Inflammatory macrophage (primary cell): Measurements from ENCODE around the gene LIPC.

Source experiments
- DNase-seq, 2 donors: peaks; one replicate each; pipeline ENCODE4 v3.0.0-alpha.2; 2020 to 2022
- total RNA-seq, 18 experiments: gene quantifications; one replicate each; lab custom pipeline; 2026; ENCODE audit warnings: mixed read lengths in 6 of 18, inconsistent platforms in 2 of 18; lab: John Stamatoyannopoulos, UW

LIPC gene
- total RNA-seq, result 0 to 0.57 (median 0.08) reads per million in 18 experiments

DNA sequence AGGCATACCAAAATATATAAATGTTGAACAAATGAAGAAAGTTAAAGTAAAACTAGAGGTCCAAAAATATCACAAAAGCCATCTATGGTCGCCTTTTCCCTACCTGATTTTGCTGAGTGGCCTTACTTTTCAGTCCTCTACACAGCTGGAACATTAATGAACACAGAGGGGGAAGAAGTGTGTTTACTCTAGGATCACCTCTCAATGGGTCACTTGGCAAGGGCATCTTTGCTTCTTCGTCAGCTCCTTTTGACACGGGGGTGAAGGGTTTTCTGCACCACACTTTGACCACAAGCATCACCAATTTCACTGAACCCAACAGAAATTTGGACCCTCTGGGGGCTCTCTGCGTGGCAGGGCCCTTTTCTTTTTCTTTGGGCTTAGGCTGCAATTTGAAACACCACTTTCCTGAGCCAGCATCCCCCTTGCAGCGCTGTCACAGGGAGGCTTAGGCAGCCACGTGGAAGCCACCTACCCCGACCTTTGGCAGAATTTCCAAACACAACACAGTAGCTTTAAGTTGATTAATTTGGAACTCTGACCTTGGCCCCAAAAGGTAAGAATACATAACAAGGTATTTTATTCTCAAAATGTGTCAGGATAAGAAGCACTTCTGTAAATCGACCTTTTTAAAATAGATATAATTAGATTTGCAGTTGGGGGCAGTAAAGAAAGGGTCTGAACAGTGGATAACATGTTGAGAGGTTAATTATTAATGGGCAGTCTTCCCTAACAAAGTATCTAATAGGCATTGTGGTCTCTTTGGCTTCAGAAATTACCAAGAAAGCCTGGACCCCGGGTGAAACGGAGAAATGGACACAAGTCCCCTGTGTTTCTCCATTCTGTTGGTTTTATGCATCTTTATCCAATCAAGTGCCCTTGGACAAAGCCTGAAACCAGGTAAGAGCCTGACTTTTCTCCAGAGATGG is at the start of gene LIPC:
Gene LIPC (plus strand): TSS at position 771 of the 929 bp plus-strand sequence. CDS start 42 bp downstream, at position 813.
- DNase-seq, result no peak

DNA sequence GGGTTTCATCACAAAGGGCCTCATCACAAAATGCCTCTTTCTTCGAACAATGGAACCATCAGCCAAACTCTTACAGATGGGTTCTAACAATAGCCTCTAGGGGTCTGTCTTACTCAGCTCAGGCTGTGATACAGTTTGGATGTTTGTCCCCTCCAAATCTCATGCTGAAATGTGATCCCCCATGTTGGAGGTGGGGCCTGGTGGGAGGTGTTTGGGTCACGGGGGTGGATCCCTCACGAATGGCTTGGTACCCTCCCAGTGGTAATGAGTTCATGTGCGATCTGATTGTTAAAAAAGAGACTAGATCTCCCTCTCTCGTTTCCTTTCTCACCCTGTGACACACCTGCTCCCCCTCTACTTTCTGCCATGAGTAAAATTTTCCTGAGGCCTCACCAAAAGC is 47.9 kb upstream of the LIPC start:
- DNase-seq, result no peak

DNA sequence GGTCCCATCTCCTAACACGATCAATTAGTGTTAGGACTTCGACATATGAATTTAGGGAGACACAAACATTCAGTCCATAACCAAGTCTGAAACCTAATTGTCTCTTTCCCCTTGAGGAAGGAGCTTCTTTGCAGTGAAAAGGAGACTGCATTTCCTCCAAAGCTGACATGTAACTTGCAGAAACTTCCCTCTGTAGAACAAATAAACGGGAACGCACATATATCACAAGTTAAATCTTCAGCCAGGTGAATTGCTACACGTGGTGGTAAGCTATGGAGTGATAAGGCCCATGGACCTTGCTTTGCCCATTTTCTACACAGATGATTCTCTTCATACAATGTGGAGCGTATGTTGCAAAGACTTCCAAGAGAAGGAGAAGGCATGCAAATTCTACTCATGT is 47.1 kb upstream of the LIPC start:
- no peak for DNase-seq

- DNase-seq, result no peak
Observed at GRCh38 chr15:58386081-58386480, 45.7 kb upstream of the LIPC start.

DNA sequence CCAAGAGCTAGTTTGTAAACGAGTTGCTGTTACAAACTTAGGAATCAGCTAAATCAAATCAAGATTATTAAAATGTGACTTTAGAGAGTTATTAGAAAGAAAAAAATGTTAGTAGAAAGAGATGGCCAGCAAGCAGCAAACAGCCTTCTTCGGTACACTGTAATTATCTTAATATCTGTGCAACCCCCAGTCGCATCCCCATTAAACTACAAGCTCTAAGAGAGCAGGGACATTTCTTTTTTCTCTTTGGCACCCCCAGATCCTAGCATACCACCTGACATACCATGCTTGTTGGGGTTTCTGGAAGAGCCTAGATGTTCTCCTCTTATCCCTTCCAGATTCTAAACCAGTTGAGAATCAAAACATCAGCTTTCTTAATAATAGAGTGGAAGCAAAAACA is 45.1 kb upstream of the LIPC start:
- no peak for DNase-seq

DNA sequence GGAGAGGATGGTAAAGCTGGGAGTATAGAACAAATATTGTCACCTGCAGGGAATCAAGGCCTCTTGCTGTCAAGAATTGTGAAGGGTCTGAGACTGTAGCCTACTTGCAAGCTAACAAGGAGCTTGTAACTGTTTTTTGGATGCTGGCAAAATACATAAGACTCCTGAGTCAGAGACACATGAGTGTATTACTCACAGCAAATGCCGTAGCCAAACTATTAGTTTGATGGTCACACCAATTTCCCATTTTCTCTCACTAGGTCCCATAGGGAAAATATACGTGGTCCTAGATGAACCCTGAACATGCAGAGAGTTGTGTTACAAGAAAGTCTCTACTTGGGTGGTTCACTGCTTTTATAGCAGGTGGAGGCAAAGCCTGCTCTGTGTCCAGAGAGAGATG is 44.7 kb upstream of the LIPC start:
- peak; percentile 68 to 82 for DNase-seq

DNA sequence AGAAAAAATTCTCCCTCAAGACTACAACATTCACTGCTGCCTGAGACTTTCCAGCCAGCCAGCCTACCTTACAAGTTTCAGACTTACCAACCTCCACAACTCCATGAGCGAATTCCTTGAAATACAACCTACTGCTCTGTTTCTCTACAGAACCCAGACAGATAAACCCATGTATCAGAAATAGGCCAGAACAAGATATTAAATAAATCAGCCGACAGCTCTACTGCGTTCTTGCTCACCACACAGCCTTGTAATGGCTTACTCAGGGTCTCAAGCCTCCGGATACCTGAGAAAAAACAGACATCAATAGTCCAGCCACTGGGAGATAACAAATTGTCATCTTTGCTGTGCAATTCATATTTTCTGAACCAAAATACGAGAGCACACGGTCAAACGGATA is 43.6 kb upstream of the LIPC start:
- DNase-seq, result no peak

DNA sequence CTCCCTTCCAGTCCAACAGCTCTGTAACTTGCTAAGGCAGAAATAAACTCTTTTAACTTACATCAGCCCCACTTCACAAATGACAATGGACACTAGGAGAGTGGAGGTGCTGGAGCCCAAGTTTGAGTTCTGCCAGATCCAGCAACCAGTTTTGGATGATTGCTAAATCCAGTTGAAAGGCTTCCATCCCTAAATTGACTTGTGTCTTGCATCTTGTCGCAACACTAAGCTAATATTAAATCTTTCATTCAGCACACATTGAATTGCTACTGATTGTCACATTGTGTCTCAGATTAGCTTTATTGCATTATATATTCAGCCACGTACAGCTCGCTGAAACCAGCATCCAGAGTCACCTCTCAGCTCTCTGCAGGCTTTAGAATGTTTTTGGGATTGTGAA is 41.7 kb upstream of the LIPC start:
- DNase-seq, result no peak

DNA sequence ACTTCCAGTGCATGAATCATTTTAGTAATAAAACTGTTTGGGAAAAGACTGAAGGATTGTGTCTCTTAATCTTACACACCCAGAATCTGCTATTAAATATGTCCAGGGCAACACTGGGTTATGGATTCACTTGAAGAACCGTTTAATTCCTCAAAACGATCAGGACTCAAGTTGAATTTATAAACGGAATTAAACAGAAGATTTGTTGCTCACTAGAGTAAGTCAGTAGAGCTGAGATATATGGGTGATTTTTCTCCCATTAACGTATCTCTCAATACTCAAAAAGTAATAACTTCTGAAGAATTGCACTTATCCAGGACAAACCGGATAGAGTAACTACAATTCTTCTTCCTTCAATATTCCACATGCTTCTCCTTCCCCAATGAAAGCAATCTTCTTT is 41.1 kb upstream of the LIPC start:
- DNase-seq, result no peak

GRCh38 chr15:58391088-58391487 is 40.7 kb upstream of the LIPC start:
- DNase-seq, result no peak

GRCh38 chr15:58392141-58392540 is 39.6 kb upstream of the LIPC start:
- DNase-seq, result no peak

DNA sequence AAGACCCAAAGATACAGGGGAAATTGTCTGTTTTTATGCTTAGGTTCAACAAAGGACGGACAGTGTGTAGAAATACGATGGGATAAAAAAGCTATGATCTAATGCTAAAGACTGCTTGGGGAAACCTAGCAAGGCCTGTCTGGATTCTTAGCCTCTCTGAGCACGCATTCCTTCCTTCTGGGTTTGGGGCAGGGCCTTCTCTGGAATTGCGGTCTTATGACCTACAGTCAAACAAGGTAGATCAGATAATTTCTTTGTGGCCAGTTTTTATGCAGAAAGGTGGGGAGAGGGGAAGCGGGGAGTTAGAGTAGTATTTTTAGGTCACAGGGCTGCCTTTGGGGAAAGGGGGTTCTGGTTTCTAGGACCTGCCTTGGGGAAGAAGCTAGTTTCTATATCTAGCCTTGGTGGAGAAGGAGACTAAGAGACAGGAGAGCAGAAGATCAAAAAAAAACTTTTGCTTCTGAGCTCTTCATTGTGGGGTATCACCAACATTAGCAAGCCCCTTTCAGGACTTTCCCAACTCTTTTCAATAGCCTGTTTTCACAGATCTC is 39.1 kb upstream of the LIPC start:
- no peak for DNase-seq

GRCh38 chr15:58393241-58393662 is 38.5 kb upstream of the LIPC start:
- DNase-seq, result peak in 1 of 2 donors; percentile 29

GRCh38 chr15:58396181-58396580 is 35.6 kb upstream of the LIPC start:
- no peak for DNase-seq

DNA sequence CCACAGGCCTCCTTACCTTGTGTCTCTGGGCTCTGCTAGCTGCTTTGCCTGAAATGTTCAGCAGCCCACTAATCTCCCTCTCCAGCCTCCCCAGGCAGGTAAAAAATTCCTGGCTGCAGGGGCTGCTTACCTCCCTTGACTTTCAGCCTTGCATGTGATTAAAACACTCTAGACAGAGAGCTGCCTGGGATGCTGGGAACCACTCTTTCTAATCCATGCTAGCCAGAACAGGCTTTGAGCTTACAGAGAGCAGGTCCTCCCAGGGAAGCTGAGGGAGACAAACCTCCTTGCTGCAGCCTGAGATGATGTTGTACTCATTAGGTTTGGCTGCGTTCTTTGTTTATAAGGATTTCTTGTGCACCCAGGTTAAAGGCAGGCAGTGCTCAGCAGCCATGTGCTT is 33.7 kb upstream of the LIPC start:
- no peak for DNase-seq

DNA sequence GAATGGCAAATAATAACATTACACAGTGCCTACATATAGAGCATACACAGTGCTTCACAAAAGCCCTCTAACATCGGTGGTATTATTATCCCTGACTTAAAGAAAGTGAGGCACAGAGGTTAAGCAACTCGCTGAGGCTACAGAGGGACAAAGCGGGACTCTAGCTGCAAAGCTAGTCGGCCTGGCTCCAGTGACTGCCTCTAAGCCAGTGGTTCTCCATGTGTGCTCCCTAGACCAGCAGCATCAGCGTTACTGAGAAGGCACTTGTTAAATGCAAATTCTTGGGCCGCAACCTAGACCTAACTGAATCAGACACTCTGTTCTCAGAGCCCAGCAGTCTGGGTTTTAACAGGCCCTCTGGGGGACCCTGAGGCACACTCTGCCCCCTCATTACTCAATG is 33.1 kb upstream of the LIPC start:
- no peak for DNase-seq

GRCh38 chr15:58399739-58400138 is 32.1 kb upstream of the LIPC start:
- no peak for DNase-seq

DNA sequence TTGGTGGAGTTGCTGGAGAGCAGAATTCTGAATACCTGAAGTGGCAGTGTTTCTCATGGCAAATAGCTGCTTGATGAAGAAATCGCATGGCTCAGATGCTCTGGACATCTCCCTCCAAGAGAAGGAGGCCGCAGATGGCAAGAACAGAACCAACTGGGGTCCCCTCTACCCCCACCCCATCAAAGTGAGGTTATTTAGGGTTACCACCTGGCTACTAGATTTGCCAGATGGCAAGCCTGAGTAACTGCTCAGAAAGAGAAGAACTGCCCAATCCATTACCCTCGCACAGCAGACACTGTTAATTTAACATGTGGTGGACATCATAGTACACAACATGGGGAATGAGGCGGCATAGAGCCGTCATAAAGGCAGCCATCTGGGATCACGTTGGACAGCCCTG is 30.5 kb upstream of the LIPC start:
- no peak for DNase-seq

DNA sequence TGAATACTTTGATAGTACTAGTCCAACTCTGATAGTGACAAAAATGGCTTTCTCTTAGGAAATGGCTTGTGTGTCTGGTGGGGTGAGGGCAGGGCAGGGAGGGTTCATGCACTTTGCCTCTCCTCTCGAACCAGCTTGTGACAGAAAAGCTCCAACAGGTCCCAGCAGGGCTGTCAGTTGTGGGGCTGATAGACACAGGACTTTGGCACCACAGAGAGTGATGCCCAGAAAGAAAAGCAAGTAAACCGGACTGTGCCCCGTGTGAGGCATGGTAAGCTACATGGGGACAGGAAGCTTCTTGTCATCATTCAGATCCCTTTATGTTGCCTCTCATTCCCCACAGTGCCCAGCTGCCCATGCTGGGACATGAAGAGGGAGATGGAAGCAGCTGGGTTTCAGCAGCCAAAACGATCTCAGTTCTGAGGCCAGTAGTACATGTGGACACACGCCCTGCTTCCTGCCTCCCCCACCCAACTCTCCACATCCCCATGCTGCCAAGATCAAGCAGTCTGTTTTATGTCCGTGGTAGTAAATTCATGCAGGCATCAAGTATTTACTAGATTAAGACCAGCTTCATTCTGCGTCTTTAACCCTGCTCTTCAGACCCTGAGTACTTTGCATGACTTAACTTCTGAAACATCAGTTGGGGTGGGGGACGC is 29.7 kb upstream of the LIPC start:
- DNase-seq, result no peak

DNA sequence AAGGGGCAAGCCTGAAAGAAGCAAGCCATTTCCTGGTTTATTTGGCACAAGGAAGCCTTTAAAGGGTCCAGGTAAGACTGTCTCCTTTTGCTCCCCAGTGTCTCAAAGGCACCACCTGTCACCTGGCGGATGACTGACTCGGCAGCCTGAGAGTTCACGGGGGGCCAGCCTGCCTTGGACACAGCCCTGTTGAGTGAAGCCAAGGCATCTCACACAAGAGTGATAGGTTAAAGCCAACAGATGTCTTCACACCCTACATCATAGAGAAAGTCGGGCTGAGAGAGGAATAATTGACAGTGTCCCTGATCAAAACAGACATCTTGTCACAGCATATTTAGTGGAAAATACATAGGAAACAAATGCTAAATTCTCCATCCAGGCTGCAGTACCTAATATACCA is 28.2 kb upstream of the LIPC start:
- no peak for DNase-seq

DNA sequence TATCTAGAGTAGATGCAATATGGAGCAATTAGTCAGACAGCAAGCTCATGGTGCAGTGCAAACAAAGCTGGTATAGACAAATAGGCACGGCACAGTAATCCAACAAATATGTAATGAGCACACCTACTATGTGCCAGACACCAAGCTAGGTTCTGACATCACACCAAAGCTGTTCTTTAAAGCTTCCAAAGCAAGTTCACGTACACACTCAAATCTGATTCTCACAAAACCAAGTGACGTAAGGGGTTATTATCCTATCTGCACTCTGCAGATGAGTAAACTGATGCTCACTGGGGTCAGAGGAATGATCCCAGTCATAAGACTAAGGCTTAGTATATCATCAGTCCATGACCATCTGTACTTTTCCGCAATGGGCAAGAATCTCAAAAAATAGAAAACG is 27.8 kb upstream of the LIPC start:
- DNase-seq, result no peak

GRCh38 chr15:58404722-58405121 is 27.1 kb upstream of the LIPC start:
- DNase-seq, result no peak

DNA sequence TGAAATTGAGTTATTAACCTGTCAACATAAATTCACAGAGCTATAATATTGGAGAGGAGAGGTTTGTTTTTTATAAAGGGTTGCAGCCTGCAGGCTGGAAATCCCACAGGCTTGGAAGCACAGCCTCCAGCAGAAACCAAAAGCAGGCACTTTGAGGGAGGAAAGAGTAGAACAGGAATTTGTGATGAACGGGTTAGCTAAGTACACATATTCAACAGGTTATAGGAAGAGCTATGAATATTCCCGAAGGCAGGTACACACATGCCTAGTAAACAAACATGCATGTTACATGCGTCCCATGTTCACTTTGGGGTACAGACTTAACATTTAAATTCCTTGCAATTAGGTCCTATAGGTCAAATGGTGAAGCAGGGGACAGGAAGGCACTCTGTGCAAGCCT is 25.9 kb upstream of the LIPC start:
- DNase-seq, result no peak

DNA sequence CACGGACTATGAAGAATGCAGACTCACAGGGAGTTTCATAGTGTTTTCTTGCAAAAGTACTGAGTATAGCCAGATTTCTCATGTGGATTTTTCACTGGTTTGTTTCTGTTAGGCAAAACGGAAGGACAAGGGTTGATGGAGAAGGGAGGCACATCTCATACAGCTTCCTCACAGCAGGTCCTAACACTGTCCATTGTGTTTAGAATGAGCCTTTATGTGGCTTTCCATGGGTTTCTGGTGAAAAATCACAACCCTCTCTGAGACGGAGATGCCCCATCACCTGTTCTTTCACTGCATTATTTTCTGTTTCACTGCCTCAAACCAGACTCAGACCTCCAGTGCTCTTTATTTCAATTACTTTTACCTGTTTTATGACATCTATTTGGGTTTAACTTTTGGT is 25.0 kb upstream of the LIPC start:
- DNase-seq, result no peak
